Measurements from ENCODE around the gene RREB1. TPM values are rescaled to one million over a fixed set of nuclear protein-coding genes. Genes with fewer than 3 reads are reported as not detected.

RREB1 gene
- total RNA-seq, 1 donor from 2014 or later, result 15.9 TPM

GRCh38 chr6:7193122-7193521 lies 85.4 kb downstream of the RREB1 start:
- no peak for DNase-seq (ENCODE audit: low read depth)
- TF ChIP-seq, protein P1, sequence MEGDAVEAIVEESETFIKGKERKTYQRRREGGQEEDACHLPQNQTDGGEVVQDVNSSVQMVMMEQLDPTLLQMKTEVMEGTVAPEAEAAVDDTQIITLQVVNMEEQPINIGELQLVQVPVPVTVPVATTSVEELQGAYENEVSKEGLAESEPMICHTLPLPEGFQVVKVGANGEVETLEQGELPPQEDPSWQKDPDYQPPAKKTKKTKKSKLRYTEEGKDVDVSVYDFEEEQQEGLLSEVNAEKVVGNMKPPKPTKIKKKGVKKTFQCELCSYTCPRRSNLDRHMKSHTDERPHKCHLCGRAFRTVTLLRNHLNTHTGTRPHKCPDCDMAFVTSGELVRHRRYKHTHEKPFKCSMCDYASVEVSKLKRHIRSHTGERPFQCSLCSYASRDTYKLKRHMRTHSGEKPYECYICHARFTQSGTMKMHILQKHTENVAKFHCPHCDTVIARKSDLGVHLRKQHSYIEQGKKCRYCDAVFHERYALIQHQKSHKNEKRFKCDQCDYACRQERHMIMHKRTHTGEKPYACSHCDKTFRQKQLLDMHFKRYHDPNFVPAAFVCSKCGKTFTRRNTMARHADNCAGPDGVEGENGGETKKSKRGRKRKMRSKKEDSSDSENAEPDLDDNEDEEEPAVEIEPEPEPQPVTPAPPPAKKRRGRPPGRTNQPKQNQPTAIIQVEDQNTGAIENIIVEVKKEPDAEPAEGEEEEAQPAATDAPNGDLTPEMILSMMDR (conservative IDR thresholded peaks at IDR 0.05; ENCODE audit: low read depth, low read length), result no peak

GRCh38 chr6:7194657-7195056 lies 86.9 kb downstream of the RREB1 start:
- no peak overlapping the region for H3K4me3 ChIP-seq (ENCODE audit: low read depth, low read length)
- TF ChIP-seq, protein P1 (conservative IDR thresholded peaks at IDR 0.05; ENCODE audit: low read depth, low read length), result no peak
- DNase-seq (ENCODE audit: low read depth), result no peak

More at GRCh38 chr6:7193122-7193521, 85.4 kb downstream of the RREB1 start:
- H3K4me3 ChIP-seq (ENCODE audit: low read depth, low read length), result no peak overlapping the region

DNA sequence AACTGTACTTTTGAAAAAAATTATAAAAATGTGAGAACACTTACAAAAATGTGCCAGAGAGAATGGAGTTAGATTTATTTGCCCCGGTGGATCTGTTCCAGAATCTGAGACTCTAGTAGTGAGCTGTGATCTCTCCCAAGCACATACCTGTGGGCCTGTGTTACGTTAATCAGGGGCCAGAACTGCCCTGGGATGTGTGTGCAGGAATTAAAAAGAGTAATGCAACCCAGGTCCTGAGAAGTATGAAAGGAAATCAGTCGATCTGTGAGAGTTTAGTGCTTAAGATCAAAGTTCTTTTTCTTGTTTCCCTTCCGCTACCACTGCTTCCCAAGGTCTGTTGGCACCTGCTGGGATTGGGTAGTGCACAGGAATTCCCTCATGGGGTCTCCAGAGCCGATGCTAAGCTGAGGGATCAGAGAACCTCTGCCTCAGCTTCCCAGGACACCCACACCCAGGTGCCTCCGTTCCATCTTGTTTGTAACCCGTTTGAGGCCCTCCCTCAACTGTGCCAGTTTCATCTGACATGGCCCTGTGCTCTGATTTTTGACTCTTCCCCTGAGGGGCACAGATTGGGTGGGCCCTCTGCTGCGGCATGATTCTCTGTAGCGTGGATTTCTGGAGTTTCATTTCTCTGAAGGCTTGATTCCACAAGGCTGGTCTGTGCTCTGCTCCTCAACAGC lies 87.7 kb downstream of the RREB1 start:
- TF ChIP-seq, protein P1 (conservative IDR thresholded peaks at IDR 0.05; ENCODE audit: low read depth, low read length), result no peak
- H3K4me3 ChIP-seq (ENCODE audit: low read depth, low read length), result no peak overlapping the region
- DNase-seq (ENCODE audit: low read depth), result no peak

DNA sequence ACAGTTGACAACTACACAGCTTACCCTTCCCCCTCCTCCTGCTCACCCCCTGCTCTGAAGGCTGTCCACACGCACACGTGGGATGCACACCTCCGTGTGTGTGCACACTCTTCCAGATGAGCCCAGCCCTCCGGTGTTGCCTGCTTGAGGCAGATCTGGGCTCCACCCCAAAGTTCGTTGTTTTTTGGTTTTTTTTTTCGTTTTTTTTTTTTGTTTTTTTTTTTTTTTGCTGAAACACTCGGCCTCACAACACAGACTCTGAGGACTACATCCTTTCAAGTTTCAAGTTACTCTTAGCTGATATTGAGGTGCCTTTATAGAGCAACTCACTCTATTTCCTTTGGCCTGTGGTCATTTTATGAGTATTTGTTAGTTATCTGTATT lies 88.2 kb downstream of the RREB1 start:
- H3K4me3 ChIP-seq (ENCODE audit: low read depth, low read length), result no peak overlapping the region
- DNase-seq (ENCODE audit: low read depth), result no peak
- TF ChIP-seq, protein P1 (conservative IDR thresholded peaks at IDR 0.05; ENCODE audit: low read depth, low read length), result no peak

DNA sequence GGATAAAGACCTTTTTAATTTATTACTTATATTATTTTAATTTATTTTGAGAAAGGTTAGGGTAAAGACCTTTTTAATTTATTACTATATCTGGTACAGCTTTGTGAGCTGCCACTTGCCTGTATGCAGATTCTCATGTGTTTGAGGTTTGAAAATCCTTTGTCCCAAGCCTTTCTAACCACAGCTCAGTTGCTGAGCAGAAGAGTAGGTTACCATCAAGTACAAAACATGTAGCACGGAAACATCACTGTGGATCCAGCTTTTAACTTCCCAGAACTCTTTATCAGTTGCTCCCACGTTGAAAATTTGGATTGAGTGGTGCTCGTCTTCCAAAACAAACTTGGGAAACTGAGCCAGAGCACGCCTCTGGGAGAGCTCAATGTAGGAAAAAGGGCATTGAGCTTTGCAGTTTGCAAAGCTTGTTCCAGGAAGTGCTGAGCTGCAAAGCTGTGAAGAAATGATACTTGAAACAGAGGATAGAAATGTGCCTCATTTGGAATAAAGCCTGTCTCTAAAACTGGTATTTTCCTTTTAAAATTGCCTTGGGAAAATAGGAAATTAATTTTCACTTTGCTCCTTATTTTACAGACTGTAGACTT lies 89.0 kb downstream of the RREB1 start:
- no peak overlapping the region for H3K4me3 ChIP-seq (ENCODE audit: low read depth, low read length)
- TF ChIP-seq, protein P1 (conservative IDR thresholded peaks at IDR 0.05; ENCODE audit: low read depth, low read length), result no peak

DNA sequence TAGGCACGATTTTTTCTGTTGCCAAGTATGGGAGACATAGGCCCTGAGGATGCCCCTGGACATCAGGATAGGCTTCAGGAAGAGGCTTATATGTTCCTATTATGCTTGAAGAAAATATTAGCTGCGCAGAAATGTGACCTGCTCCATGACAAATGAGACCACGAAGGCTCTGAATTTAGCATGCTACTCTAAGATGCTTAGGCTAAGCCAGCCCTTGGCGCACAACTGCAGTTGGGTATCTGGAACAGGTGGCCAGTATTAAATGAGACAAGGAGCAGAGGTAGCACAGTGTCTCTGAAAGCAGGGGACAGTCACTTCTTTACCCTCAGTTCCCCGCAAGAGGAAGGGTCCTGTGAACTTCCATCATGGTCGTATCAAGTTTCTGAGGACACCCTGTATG lies 90.0 kb downstream of the RREB1 start:
- TF ChIP-seq, protein P1 (conservative IDR thresholded peaks at IDR 0.05; ENCODE audit: low read depth, low read length), result no peak
- no peak overlapping the region for H3K4me3 ChIP-seq (ENCODE audit: low read depth, low read length)

More for the DNA sequence above, 89.0 kb downstream of the RREB1 start:
- DNase-seq (ENCODE audit: low read depth), result no peak

More for the DNA sequence above, 90.0 kb downstream of the RREB1 start:
- DNase-seq (ENCODE audit: low read depth), result no peak
